Measurements from ENCODE around the gene GALNT18.
A peak's percentile ranks its signal among the peaks of the same experiment; 100 is the strongest.

The GALNT18 gene

GRCh38 chr11:11622772-11623171 is 967 bp upstream of the GALNT18 start:
- no peak for DNase-seq

- DNase-seq: no peak
Observed at GRCh38 chr11:11622340-11622706, 518 bp upstream of the GALNT18 start.

- peak in 1 of 2 donors; percentile 2 for DNase-seq
Observed at GRCh38 chr11:11620921-11621572, 758 bp downstream of the GALNT18 start.

- no peak for DNase-seq
Observed at GRCh38 chr11:11620173-11620920, 1.5 kb downstream of the GALNT18 start.

- no peak for DNase-seq
Observed at GRCh38 chr11:11618973-11619435, 2.8 kb downstream of the GALNT18 start.

- no peak for DNase-seq
Observed at GRCh38 chr11:11615086-11615485, 6.7 kb downstream of the GALNT18 start.

- DNase-seq: no peak
Observed at GRCh38 chr11:11612439-11612838, 9.4 kb downstream of the GALNT18 start.

GRCh38 chr11:11611381-11611780 is 10.4 kb downstream of the GALNT18 start:
- no peak for DNase-seq

- DNase-seq: no peak
Observed at GRCh38 chr11:11608783-11609232, 13.0 kb downstream of the GALNT18 start.

GRCh38 chr11:11607772-11608171 is 14.0 kb downstream of the GALNT18 start:
- no peak for DNase-seq

- DNase-seq: no peak
Observed at GRCh38 chr11:11605821-11606450, 15.9 kb downstream of the GALNT18 start.

- DNase-seq: no peak
Observed at GRCh38 chr11:11605181-11605580, 16.6 kb downstream of the GALNT18 start.

GRCh38 chr11:11604370-11604990 is 17.3 kb downstream of the GALNT18 start:
- DNase-seq: no peak

GRCh38 chr11:11602011-11602410 is 19.8 kb downstream of the GALNT18 start:
- DNase-seq: no peak

- no peak for DNase-seq
Observed at GRCh38 chr11:11600288-11600687, 21.5 kb downstream of the GALNT18 start.

GRCh38 chr11:11598243-11598642 is 23.6 kb downstream of the GALNT18 start:
- DNase-seq: no peak

- DNase-seq: no peak
Observed at GRCh38 chr11:11594162-11594561, 27.6 kb downstream of the GALNT18 start.

- no peak for DNase-seq
Observed at GRCh38 chr11:11592146-11592684, 29.6 kb downstream of the GALNT18 start.

GRCh38 chr11:11589437-11589836 is 32.4 kb downstream of the GALNT18 start:
- no peak for DNase-seq

- DNase-seq: no peak
Observed at GRCh38 chr11:11588891-11589290, 32.9 kb downstream of the GALNT18 start.

- no peak for DNase-seq
Observed at GRCh38 chr11:11588243-11588642, 33.6 kb downstream of the GALNT18 start.

- DNase-seq: no peak
Observed at GRCh38 chr11:11587122-11587521, 34.7 kb downstream of the GALNT18 start.

GRCh38 chr11:11586465-11586864 is 35.3 kb downstream of the GALNT18 start:
- DNase-seq: no peak

Data from inflammatory macrophage treated with lipopolysaccharide for 1 hour (primary cell).